GM20000 (cell line): Measurements from ENCODE around the gene OSM.

ENCODE experiments used
- DNase-seq: peaks from one replicate; pipeline ENCODE4 v3.0.0; 2012; ENCODE audit warnings: low spot score
- CTCF ChIP-seq: IDR thresholded peaks from 2 replicates; pipeline ENCODE4 v1.5.1; 2012; ENCODE audit warnings: mild to moderate bottlenecking, control low read depth; ENCODE audit errors: extremely low read depth, missing control alignments

OSM gene

GRCh38 chr22:30212996-30213441 lies 53.6 kb downstream of the OSM start:
- TF ChIP-seq CTCF: no peak
- no peak for DNase-seq
